SK-N-SH (cell line): ENCODE data around the gene IL4R.

Source experiments
- CHD2 ChIP-seq: fragments of 150-350 bp; IDR thresholded peaks from 2 replicates; pipeline ENCODE4 v1.6.1; 2018; ENCODE audit warnings: low read length; ENCODE audit not compliant: partially characterized antibody
- GABPA ChIP-seq: IDR thresholded peaks from 2 replicates; pipeline ENCODE4 v1.4.0; 2012; ENCODE audit warnings: low read depth, mild to moderate bottlenecking
- JUND ChIP-seq: IDR thresholded peaks from 2 replicates; pipeline ENCODE4 v1.4.0; 2012
- MXI1 ChIP-seq: IDR thresholded peaks from 2 replicates; pipeline ENCODE4 v1.6.1; 2012; ENCODE audit warnings: mild to moderate bottlenecking, low read depth, low read length, improper control_type of control experiment
- POLR2AphosphoS5 ChIP-seq: IDR thresholded peaks from 2 replicates; pipeline ENCODE4 v1.6.1; 2012; ENCODE audit warnings: low read depth, low read length
- RAD21 ChIP-seq: IDR thresholded peaks from 2 replicates; pipeline ENCODE4 v1.6.1; 2012; ENCODE audit warnings: mild to moderate bottlenecking, low read length
- SIN3A ChIP-seq: IDR thresholded peaks from 2 replicates; pipeline ENCODE4 v1.6.1; 2012; ENCODE audit warnings: low read depth, mild to moderate bottlenecking, low read length, moderate library complexity, borderline replicate concordance
- YY1 ChIP-seq: IDR thresholded peaks from 2 replicates; pipeline ENCODE4 v1.4.0; 2012; ENCODE audit warnings: low read depth, mild to moderate bottlenecking
- TF ChIP-seq, protein P1 (sequence below): fragments of 200-600 bp; sonication (generic); IDR thresholded peaks from 2 replicates; pipeline ENCODE4 v1.6.1; 2017; ENCODE audit warnings: antibody characterized with exemption, mild to moderate bottlenecking, moderate library complexity
- TF ChIP-seq, protein P2 (sequence below): IDR thresholded peaks from 2 replicates; pipeline ENCODE4 v1.6.1; 2012; ENCODE audit warnings: mild to moderate bottlenecking, low read depth, low read length, moderate library complexity
- TF ChIP-seq, protein P3 (sequence below): IDR thresholded peaks from 2 replicates; pipeline ENCODE4 v1.4.0; 2012; ENCODE audit warnings: low read depth
- TF ChIP-seq, protein P4 (sequence below): fragments of 150-350 bp; IDR thresholded peaks from 2 replicates; pipeline ENCODE4 v1.6.1; 2017; ENCODE audit warnings: antibody characterized with exemption, low read length, low read depth, borderline replicate concordance

DNA sequence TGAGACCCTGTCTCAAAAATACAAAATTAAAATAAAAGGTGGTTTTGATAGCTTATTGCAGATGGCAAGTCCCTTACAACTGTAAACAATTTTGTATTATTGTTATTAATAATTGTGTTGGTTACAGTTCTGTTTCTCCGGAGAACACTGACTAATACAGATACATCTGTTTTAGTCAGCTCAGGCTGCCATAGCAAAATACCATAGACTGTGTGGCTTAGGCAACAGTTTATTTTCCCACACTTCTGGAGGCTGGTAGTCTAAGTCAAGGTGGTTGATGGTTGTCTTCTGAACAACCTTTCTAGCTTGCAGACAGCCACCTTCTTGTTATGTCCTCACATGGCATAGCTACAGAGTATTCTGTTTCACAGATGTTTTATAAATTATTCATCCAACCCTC lies 74.0 kb downstream of the IL4R start:
- TF ChIP-seq CHD2 (no peak), YY1 (no peak), JUND (no peak), MXI1 (no peak), GABPA (no peak), POLR2AphosphoS5 (no peak), RAD21 (no peak), SIN3A (no peak)
- TF ChIP-seq, protein P1, sequence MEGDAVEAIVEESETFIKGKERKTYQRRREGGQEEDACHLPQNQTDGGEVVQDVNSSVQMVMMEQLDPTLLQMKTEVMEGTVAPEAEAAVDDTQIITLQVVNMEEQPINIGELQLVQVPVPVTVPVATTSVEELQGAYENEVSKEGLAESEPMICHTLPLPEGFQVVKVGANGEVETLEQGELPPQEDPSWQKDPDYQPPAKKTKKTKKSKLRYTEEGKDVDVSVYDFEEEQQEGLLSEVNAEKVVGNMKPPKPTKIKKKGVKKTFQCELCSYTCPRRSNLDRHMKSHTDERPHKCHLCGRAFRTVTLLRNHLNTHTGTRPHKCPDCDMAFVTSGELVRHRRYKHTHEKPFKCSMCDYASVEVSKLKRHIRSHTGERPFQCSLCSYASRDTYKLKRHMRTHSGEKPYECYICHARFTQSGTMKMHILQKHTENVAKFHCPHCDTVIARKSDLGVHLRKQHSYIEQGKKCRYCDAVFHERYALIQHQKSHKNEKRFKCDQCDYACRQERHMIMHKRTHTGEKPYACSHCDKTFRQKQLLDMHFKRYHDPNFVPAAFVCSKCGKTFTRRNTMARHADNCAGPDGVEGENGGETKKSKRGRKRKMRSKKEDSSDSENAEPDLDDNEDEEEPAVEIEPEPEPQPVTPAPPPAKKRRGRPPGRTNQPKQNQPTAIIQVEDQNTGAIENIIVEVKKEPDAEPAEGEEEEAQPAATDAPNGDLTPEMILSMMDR: no peak
- TF ChIP-seq, protein P2, sequence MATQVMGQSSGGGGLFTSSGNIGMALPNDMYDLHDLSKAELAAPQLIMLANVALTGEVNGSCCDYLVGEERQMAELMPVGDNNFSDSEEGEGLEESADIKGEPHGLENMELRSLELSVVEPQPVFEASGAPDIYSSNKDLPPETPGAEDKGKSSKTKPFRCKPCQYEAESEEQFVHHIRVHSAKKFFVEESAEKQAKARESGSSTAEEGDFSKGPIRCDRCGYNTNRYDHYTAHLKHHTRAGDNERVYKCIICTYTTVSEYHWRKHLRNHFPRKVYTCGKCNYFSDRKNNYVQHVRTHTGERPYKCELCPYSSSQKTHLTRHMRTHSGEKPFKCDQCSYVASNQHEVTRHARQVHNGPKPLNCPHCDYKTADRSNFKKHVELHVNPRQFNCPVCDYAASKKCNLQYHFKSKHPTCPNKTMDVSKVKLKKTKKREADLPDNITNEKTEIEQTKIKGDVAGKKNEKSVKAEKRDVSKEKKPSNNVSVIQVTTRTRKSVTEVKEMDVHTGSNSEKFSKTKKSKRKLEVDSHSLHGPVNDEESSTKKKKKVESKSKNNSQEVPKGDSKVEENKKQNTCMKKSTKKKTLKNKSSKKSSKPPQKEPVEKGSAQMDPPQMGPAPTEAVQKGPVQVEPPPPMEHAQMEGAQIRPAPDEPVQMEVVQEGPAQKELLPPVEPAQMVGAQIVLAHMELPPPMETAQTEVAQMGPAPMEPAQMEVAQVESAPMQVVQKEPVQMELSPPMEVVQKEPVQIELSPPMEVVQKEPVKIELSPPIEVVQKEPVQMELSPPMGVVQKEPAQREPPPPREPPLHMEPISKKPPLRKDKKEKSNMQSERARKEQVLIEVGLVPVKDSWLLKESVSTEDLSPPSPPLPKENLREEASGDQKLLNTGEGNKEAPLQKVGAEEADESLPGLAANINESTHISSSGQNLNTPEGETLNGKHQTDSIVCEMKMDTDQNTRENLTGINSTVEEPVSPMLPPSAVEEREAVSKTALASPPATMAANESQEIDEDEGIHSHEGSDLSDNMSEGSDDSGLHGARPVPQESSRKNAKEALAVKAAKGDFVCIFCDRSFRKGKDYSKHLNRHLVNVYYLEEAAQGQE: no peak
- TF ChIP-seq, protein P3, sequence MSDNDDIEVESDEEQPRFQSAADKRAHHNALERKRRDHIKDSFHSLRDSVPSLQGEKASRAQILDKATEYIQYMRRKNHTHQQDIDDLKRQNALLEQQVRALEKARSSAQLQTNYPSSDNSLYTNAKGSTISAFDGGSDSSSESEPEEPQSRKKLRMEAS: no peak
- TF ChIP-seq, protein P4, sequence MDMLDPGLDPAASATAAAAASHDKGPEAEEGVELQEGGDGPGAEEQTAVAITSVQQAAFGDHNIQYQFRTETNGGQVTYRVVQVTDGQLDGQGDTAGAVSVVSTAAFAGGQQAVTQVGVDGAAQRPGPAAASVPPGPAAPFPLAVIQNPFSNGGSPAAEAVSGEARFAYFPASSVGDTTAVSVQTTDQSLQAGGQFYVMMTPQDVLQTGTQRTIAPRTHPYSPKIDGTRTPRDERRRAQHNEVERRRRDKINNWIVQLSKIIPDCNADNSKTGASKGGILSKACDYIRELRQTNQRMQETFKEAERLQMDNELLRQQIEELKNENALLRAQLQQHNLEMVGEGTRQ: no peak
